A204.1 (cell line): Measurements from ENCODE around the gene LRRC2.
A peak's percentile ranks its signal among the peaks of the same experiment; 100 is the strongest.
"Not testable (repeated sequence)": the region's sequence is repeated elsewhere in the genome, so short reads cannot be mapped to it uniquely, and the experiment has no call there.

Experiments
- FAIRE-seq: peaks from 2 replicates; lab custom pipeline; 2012; peaks lifted over from hg19 to GRCh38; lab: Jason Lieb, UNC

Gene LRRC2

DNA sequence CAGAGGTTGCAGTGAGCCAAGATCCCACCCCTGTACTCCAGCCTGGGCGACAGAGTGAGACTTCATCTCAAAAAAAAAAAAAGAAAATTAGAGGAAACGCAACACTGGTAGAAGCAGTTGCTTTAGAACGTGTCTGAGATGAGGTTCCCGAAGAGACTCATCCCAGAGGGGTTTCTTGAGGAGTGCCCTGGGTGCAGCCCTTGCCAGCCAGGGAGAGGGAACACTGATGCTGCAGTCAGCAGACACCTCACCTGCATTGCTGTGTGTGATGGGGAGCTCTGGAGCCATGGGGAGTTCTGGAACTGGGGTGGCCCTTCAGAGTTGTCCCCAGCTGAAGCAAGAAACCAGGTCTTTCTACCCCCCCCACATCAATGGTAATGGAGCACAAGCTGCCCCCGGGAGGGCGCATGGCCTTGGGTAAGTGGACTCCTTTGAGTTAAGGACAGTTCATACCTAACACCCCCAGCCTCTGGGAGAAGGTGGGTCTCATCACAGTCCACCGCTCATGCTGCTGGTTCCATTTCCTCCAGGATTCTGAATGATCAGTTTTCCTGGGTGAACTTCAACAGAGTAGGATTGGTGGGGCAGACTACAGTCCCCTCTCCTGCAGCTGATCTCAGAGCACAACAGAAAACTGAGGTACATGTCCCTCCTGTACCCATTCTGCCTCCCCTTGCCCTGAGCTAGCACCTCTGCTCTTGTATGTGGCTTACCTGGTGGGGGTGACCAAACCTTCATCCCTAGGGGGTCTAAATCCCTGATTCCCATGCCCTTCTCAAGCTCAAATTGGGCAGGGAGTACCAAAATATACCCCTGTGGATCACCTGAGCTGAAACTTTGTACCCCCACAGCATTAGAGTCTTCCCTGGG is 18.7 kb upstream of the LRRC2 start:
- FAIRE-seq: no peak

DNA sequence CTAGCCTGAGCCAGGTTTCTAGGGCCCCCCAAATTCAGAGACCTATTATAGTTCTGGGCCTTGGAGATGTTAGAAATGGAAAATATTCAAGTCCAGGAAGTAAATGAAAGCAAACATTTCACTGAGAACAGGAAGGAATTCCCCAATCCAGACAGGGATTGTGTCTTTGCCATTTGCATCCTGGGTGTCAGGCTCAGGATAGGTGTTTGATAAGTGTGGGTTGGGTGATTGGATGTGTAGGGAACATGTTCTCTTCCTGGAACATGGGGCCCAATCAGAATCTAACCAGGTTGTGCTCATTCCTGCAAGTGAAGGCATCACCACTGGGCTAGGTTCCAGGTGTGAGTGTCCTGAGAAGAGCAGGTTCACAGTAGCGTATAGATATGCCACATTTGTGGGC is 14.6 kb upstream of the LRRC2 start:
- FAIRE-seq: no peak

DNA sequence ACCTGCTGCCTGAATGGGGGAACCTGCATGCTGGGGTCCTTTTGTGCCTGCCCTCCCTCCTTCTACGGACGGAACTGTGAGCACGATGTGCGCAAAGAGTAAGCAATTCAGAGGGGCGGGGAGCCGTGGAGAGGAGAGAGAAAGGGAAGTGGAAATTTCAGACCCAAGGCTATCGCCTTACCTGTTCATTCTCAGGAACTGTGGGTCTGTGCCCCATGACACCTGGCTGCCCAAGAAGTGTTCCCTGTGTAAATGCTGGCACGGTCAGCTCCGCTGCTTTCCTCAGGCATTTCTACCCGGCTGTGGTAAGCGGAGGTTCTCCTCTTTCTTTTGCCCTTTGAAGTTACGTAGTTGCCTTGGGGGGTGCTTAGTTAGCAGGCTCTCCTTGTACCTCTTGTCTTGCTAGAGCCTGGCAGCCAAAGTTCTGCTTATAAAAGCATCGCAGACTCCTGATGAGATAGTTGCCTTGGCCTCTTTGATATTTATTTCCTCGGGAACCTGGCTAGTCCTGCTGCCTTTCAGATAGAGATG is 13.7 kb upstream of the LRRC2 start:
- FAIRE-seq: no peak

DNA sequence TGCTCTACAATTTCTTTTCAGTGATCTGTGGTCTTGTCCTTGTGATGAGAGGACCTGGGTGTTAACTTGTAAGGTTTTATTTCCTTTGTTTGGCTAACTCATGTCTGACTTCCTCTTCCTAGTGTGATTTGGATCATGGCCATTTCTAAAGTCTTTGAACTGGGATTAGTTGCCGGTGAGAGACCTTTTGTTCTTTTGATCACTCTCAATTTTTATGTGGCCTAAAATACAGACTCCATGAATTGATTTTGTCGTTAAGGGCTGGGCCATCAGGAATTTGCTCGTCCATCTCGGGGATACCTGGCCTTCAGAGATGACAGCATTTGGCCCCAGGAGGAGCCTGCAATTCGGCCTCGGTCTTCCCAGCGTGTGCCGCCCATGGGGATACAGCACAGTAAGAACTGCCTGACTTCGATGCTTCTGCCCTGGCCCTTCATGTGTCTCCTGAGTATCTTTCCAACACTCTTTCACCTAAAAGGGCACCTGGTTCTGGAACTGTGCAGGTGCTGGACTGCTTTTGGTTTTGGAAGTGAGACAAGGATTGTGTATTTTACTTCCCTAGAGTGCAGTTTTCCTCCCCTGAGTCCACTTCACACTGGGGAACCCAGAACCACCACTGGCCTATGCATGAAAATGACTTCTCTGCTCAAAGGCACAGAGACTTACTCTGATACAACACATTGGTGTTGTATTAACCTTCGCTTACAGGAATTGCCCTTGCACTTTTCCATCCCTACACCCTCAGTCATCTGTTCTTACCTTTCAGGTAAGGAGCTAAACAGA is 13.1 kb upstream of the LRRC2 start:
- FAIRE-seq: no peak

DNA sequence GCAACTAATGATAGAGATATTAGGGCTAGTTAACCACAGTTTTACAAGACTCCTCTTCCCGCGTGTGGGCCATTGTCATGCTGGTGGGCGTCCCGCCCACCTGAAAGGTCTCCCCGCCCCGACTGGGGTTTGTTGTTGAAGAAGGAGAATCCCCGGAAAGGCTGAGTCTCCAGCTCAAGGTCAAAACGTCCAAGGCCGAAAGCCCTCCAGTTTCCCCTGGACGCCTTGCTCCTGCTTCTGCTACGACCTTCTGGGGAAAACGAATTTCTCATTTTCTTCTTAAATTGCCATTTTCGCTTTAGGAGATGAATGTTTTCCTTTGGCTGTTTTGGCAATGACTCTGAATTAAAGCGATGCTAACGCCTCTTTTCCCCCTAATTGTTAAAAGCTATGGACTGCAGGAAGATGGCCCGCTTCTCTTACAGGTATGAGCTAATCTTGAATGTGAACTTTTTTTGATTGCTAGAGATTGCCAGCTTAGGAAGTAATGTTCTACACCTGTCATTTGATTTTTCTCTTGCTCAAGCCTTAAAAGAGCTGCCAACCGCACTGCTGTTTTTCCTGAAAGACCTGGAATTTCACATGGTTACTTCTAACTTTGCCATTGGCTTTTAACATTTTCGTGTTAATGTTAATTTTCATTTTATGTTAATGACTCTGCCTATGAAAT is 11.6 kb upstream of the LRRC2 start:
- not testable (repeated sequence) for FAIRE-seq

DNA sequence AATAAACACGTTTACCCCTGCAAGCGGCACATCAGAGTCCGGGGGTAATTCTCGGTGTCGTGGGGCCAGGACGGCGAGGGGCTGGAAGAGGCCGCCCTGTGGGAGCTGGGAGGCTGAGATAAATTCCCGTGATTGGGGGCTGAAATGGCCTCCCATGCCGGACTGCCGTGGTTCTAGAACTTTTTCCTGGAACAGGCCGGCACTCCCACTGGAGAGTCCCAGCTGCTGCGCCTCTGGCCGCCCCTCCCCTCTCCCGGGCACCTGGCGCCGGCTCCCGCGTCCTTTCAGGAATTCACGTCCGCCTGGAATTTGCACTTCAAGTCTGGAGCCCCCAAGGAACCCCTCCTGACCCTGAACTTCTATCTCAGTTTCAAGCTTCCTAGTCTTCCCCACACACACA is 10.8 kb upstream of the LRRC2 start:
- FAIRE-seq: no peak

DNA sequence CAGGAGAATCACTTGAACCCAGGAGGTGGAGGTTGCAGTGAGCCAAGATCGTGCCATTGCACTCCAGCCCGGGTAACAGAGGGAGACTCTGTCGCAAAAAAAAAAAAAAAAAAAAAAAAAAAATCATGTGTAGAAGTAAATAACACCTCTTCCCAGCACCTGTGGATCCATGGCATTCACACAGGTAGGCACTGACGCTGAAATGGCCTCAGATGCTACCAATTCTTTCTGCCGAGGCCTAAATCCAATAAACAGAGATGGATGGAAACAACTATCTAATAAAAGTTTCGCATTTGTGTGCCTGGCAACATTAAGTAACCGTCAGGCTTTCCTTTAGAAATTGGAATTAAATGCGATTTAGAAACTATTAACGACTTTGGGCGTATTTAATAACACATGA is 10.3 kb upstream of the LRRC2 start:
- no peak for FAIRE-seq

DNA sequence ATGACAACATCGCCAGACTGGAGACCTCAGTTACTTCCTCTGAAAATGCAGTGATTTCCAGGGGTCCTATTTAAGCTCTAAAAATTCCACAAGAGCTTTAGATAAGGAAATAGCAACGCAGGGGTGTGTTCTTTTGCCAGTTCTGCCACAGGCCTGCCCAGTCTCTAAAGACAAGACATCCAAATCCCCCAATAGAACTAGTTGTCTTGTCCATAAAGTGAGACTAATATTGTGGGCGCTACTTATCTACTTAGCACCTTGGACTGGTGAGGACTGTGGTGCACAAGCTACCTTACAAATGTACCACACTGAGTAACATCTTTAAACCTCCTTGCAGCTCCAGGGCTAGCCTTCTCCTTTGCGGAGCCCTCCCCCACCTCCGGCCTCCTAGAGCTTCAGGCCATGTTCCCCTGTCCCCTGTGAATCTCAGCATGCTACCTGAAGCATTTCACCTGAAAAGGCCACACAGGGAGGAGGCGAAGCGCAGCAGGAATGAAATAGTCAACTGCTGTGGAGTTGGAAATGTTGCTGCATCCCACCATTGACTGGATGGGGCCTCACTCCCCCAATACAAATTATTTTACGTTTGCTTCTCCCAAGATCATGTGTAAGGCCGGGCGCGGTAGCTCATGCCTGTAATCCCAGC is 9.6 kb upstream of the LRRC2 start:
- no peak for FAIRE-seq

DNA sequence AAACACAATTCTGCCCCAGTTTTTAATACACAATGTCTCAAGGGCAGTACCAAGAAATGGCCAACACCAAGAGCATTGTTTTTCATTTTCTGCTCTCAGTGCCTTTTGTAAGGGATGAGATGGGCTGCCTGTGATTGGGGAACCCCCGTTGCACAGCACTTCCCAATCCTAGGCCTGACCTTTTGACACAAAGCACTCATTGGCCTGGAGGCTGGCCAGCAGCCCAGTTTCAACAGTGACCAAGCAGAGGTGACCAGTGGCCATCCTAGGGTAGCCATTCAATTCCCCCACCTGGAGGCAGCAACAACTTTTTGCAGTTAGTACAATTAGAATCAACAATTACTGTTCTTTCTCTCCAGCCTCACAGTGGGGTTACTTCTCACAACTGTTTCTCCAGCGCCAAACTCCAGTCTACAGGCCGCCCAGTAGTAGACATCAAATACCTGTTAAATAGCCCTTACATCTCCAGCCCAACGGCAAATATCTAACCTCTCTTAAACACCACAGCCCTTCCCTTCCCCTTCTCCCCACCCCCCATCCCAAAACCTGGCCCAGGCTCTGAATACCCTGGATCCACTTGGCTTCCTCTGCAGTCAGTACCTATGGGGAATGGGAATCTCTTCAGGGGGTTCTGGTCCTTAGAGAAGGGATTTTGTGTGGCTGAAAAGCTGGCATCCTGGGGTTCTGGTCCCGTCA is 8.9 kb upstream of the LRRC2 start:
- FAIRE-seq: no peak

DNA sequence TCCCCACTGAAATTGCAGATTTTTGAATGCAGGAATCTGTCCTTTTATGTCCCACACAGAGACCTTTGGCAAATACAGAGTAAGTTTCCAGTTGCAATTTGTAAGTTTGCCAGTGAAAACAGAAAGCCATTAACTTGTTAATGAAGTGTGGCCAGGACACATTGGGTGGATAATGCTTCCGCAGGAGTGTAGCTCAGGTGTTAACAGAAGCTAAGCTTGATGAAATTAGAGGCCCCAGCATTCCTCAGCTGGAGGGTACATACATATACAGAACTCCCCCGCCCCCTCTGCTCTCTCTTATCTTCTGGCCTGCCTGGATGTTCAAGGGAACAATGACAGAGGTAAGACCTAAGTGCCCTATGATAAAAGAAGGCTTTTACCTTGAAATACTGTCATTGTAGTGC is 8.1 kb upstream of the LRRC2 start:
- FAIRE-seq: no peak

DNA sequence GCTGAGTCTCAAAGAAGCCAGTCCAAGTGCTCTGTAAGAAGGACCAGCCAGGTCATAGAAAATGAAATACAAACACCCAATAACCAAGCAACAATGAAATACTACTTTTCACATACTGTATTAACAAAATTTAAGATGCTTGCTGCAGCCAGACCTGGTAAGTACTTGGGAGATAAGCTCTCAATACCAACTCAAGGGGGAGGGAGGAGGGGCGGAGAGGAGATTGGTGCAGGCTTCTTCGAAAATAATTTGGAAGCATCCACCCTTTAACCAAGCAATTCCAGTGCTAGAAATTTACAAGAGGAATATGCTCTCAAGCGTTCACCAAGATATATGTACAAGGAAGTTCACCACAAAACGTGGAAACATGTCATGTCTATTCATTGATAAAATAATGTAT is 7.6 kb upstream of the LRRC2 start:
- no peak for FAIRE-seq

DNA sequence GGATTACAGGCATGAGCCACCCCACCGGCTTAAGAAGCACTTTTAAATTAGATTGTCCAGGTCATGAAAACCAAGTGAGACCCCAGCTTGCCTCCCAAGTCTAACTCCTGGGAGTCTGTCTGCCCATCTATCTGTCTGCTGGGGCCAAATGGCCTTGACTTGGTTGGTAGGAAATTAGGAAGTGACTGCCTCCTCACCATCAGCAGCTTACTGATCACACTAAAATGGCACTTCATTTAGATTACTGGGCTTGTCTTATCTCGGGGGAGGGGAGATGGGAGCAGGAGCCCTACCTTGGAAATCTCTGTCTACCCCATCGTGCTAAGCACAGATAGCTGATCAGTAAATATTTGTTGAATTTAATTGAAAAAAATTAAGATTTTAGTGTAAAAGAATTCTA is 5.6 kb upstream of the LRRC2 start:
- FAIRE-seq: no peak

DNA sequence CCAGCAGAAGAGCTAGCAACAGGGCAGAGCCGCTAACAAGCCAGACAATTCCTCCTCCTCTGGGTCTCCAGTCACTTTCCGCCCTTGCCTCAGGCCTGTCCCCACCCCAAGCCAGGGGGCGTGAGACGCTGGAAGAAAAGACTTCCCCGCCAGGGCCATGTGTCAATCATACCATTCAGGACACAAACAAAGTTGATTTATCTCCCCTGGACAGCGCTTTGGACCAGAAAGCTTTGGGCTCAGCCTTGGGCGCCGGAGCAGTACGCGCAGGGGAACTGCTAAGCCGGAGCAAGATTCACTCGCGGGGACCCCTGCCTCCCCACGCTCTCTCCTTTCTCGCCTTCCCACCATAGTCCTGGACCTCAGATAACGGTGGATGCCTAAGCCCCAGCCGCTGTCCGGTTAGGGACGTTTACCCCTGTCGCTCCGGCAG is 479 bp downstream of the LRRC2 start:
- FAIRE-seq: no peak

DNA sequence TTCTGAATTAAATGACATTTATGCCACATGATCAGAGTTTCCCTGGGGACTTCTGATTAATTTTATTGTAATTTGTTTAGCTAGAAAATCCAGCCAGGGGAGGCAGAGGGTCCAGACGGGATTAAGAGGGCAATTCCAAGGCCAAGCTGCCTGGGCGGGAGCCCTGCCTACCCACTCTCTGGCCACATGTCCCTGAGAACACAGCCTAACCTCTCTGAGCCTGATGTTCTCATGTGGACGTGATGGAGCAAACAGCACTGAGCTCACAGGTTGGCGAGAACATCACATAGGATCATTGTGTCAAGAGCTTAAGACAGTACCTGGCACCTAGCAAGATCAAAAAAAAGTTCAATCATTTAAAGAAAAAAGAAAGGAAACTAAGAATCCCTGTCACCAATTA is 1.0 kb downstream of the LRRC2 start:
- FAIRE-seq: no peak

DNA sequence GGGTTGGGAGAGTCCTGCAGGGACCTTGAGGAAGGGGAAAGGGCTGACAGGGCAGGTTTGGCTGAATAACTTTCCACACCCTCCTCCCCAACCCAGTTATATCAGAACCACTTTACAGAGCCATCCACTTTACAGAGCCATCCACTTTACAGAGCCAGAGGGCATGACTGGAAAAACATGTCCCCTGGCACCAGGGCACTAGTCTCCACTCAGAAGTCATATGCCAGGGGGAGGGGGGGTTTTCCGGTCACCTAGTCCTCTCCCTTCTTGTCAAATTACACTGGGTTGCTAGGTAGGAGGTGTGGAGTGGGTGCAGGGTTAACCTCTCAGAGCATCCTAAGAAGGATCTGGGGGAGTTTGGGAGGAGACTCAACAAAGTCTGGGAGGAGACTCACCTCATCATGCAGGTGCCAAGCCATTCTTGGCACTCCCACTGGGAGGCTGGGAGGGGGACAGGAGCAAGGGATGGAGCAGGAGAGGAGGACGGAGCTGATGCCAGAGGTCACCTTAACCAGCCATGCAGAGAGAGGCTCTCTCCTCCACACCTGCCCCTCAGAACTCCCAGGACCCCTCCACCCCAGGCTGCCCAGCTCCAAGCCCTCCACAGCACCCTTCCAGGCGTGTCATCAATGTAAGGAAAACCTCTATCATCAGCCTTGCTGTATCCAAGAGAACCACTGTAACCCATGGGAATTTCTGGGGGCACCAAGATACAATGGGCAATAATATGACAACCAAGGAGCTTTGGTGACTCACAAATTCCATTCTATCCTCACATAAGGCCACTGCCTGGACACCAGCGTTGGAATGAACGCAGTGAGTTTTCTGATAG is 1.7 kb downstream of the LRRC2 start:
- no peak for FAIRE-seq

DNA sequence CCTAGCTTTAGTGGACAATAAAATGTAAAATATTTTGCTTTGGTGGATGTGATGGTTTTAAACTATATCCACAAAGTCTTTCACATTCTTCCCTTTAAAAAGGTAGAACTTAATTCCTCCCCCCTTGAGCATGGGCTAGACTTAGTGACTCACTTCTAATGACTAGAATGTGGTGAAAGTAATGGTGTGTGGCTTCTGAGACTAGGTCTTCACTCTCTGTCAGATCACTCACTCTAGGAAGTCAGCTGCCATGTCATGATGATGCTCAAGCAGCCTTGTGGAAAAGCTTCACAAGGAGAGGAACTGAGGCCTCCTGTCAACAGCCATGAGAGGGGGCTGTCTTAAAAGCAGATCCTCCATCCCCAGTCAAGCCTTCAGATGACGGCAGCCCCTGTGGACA is 4.2 kb downstream of the LRRC2 start:
- FAIRE-seq: no peak

DNA sequence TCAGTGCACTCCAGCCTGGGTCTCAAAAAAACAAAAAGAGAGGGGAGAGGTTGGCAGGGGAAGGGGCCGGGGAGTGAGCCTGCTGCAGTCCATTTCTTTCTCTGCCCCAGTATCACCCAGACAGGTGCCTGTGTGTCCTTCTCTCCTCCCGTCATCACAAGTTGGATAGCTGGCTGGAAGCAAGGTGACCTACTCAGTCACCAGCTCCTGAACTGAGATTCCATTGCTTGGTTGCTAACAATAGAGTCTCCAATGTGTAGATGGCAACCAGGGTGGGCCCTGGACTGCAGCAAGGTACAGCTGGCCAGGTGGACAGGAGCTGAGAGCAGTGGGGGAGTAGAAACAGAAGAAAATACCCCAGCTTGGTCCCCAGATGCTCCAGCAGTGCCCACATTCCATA is 4.6 kb downstream of the LRRC2 start:
- FAIRE-seq: no peak

DNA sequence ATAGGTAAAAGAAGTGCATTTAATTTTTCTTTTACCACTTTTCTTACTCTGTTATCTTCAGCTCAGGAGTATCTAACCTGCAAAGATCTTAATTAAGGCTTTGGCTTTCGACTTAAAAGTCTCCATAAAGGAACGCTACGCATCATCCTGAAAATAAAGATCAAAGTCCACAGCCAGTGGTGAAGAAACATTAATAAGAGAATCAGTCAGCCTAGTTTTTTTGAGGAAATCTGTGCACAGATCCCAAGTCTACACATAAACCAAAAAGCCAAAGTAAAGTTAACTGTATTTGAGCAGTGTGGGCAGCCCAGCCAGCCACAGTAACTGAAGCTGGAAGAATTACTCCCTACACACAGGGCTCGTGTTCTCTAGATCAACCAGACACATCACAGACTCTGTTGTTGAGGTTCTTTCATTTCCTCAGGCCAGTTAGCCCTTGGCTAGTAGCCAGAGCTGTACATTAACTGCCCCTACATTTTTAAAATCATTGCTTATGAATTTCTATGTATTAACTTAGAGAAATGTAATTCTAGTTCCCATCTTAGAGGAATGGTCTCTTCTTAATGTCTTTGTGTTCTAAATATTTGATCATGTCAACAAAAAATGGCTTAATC is 6.9 kb downstream of the LRRC2 start:
- FAIRE-seq: no peak

DNA sequence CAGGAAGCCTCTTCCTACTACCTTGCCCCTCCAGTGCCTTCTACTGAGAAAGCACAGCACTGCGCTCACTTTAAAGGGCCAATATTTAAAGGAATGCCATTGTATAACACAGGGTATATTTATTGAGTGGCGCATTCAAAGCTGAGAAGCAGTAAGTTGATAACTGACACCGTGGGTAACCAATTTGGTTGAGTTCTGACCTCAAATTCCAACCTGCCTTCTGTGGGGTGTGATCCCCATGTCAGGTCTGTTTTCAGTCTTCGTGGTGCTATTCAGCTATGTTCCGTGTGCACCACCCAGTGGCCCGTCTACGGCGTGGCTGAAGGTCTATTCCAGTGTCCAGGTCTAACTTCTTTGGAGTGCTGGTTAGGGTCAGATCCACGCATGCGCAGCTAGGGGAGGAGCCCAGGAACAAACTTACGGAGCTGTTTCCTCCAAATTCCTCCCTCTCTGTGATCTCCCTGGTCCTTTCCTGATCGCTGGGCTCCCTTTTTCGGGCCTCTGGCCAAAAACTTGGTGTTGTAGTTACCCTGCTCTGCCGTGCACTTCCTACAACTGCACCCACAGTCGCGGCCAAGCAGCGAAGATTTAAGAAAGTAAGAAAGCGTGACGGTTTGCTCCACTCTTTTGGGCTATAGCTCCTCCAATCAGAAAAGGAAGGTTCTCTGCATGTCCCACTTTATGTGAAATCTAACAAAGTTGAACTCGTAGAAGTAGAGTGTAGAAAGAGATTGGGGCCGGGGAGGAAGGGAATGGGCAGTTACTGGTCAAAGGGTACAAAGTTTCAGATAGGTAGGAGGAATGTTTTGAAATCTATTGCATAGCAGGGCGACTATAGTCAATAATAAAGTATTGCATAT is 7.7 kb downstream of the LRRC2 start:
- FAIRE-seq: peak; percentile 91
